HFFc6 (cell line): ENCODE results near the gene MAN2A1. TPM values are rescaled to one million over a fixed set of nuclear protein-coding genes. Genes with fewer than 3 reads are reported as not detected.

Experiments
- DNase-seq: peaks from one replicate; pipeline ENCODE4 v3.0.0-alpha.2; 2018
- H3K27ac Mint-ChIP-seq: 2 replicates; pipeline ENCODE4 v1.8.0; 2020; ENCODE audit warnings: mild to moderate bottlenecking, mixed read lengths
- H3K27me3 Mint-ChIP-seq: 2 replicates; pipeline ENCODE4 v1.8.0; 2021; ENCODE audit warnings: mild to moderate bottlenecking, moderate library complexity, mixed read lengths; ENCODE audit not compliant: insufficient read depth
- H3K36me3 Mint-ChIP-seq: 2 replicates; pipeline ENCODE4 v1.8.0; 2021; ENCODE audit warnings: low read depth, mixed read lengths
- H3K4me1 Mint-ChIP-seq: 2 replicates; pipeline ENCODE4 v1.8.0; 2020; ENCODE audit warnings: low read depth, mixed read lengths
- H3K4me3 Mint-ChIP-seq: 2 replicates; pipeline ENCODE4 v1.8.0; 2020; ENCODE audit warnings: mild to moderate bottlenecking, moderate library complexity, mixed read lengths
- H3K9me3 Mint-ChIP-seq: 2 replicates; pipeline ENCODE4 v1.8.0; 2020; ENCODE audit warnings: mild to moderate bottlenecking, mixed read lengths
- CTCF ChIP-seq: fragments of 200-600 bp; sonication (generic); IDR thresholded peaks from 2 replicates; pipeline ENCODE4 v1.5.0; 2021; ENCODE audit warnings: antibody characterized with exemption, mild to moderate bottlenecking
- total RNA-seq, 6 experiments: library from RNA; stranded (reverse); fragmentation: NEBNext Ultra II Directional; extraction: Animal tissue kit (Norgen Biotek cat#: 25700); gene quantifications; 2 replicates in 1 of 6; 3 replicates in 5 of 6; pipeline ENCODE4 v1.2.3, GENCODE V29; 2021

The MAN2A1 gene
- total RNA-seq, 6 experiments from 2014 or later = 29.1 to 47.7 (median 39.0) TPM

GRCh38 chr5:109713453-109713852 is 23.7 kb downstream of the MAN2A1 start:
- H3K27me3 Mint-ChIP-seq = no peaks in the 10 kb centered on the region
- H3K36me3 Mint-ChIP-seq = 0 out of 2 replicates have a peak, but pooled peaks cover 4% of the 10 kb centered on the region
- H3K9me3 Mint-ChIP-seq = no peaks in the 10 kb centered on the region
- H3K27ac Mint-ChIP-seq = 0 out of 2 replicates have a peak overlapping the region, but pooled peaks have one; percentile 14
- no peak for DNase-seq
- H3K4me3 Mint-ChIP-seq = no peak overlapping the region
- no peak for TF ChIP-seq CTCF
- peaks cover 12% of the 10 kb centered on the region for H3K4me1 Mint-ChIP-seq

- no peak for DNase-seq
- H3K36me3 Mint-ChIP-seq = 0 out of 2 replicates have a peak, but pooled peaks cover 7% of the 10 kb centered on the region
- H3K4me3 Mint-ChIP-seq = no peak overlapping the region
- H3K9me3 Mint-ChIP-seq = no peaks in the 10 kb centered on the region
- peaks cover 16% of the 10 kb centered on the region for H3K4me1 Mint-ChIP-seq
- TF ChIP-seq CTCF = no peak
- H3K27me3 Mint-ChIP-seq = no peaks in the 10 kb centered on the region
- H3K27ac Mint-ChIP-seq = no peak overlapping the region
These were observed 24.9 kb downstream of the MAN2A1 start for GRCh38 chr5:109714592-109714991.

- no peak for TF ChIP-seq CTCF
- Mint-ChIP-seq H3K27me3 (no peaks in the 10 kb centered on the region), H3K9me3 (no peaks in the 10 kb centered on the region), H3K27ac (no peak overlapping the region), H3K36me3 (peaks cover 12% of the 10 kb centered on the region; the same call in 1 of the 2 replicates), H3K4me3 (no peak overlapping the region), H3K4me1 (peaks cover 18% of the 10 kb centered on the region)
- no peak for DNase-seq
These were observed 28.5 kb downstream of the MAN2A1 start for GRCh38 chr5:109718216-109718615.

GRCh38 chr5:109718632-109719031 is 28.9 kb downstream of the MAN2A1 start:
- no peak for DNase-seq
- Mint-ChIP-seq H3K4me1 (peaks cover 19% of the 10 kb centered on the region), H3K4me3 (no peak overlapping the region), H3K9me3 (no peaks in the 10 kb centered on the region), H3K27ac (no peak overlapping the region), H3K27me3 (no peaks in the 10 kb centered on the region), H3K36me3 (peaks cover 12% of the 10 kb centered on the region; the same call in 1 of the 2 replicates)
- no peak for TF ChIP-seq CTCF

- Mint-ChIP-seq H3K27ac (no peak overlapping the region), H3K36me3 (peaks cover 12% of the 10 kb centered on the region; the same call in 1 of the 2 replicates)
These were observed 30.3 kb downstream of the MAN2A1 start for GRCh38 chr5:109719978-109720377.

More at GRCh38 chr5:109719978-109720377, 30.3 kb downstream of the MAN2A1 start:
- peaks cover 19% of the 10 kb centered on the region for H3K4me1 Mint-ChIP-seq
- no peak for DNase-seq
- no peaks in the 10 kb centered on the region for H3K9me3 Mint-ChIP-seq
- H3K27me3 Mint-ChIP-seq = no peaks in the 10 kb centered on the region; the same call in 1 of the 2 replicates
- peak; percentile 30; the same call in 1 of the 2 replicates for TF ChIP-seq CTCF
- no peak overlapping the region for H3K4me3 Mint-ChIP-seq
